Bone marrow (tissue), 2 donors: ENCODE measurements around the gene BICD1.
A peak's percentile ranks its signal among the peaks of the same experiment; 100 is the strongest.
"Not testable (repeated sequence)": the region's sequence is repeated elsewhere in the genome, so short reads cannot be mapped to it uniquely, and the experiment has no call there.

Experiments used
- DNase-seq, 2 donors: peaks; one replicate each; lab custom pipeline; 2025; lab: John Stamatoyannopoulos, UW

The BICD1 gene

GRCh38 chr12:32106517-32107358 lies at the start of gene BICD1:
BICD1 (plus strand) TSS chr12:32106847; CDS start chr12:32107332, 485 bp downstream.
- DNase-seq = peak; percentile 43 to 75

GRCh38 chr12:32061033-32061432 lies 45.6 kb upstream of the BICD1 start:
- DNase-seq = no peak

- DNase-seq = peak in 1 of 2 donors; percentile 53
Observed at GRCh38 chr12:32062881-32063280, 43.8 kb upstream of the BICD1 start.

GRCh38 chr12:32063796-32064195 lies 42.9 kb upstream of the BICD1 start:
- DNase-seq = no peak

GRCh38 chr12:32066206-32066605 lies 40.4 kb upstream of the BICD1 start:
- no peak for DNase-seq

GRCh38 chr12:32069071-32069470 lies 37.6 kb upstream of the BICD1 start:
- no peak for DNase-seq

- no peak for DNase-seq
Observed at GRCh38 chr12:32069731-32070130, 36.9 kb upstream of the BICD1 start.

GRCh38 chr12:32070370-32070769 lies 36.3 kb upstream of the BICD1 start:
- DNase-seq = no peak

GRCh38 chr12:32072102-32072501 lies 34.5 kb upstream of the BICD1 start:
- no peak for DNase-seq

GRCh38 chr12:32074432-32074831 lies 32.2 kb upstream of the BICD1 start:
- no peak for DNase-seq

- DNase-seq = no peak
Observed at GRCh38 chr12:32076941-32077340, 29.7 kb upstream of the BICD1 start.

GRCh38 chr12:32080435-32080834 lies 26.2 kb upstream of the BICD1 start:
- no peak for DNase-seq

- no peak for DNase-seq
Observed at GRCh38 chr12:32083489-32083888, 23.2 kb upstream of the BICD1 start.

GRCh38 chr12:32084017-32084688 lies 22.5 kb upstream of the BICD1 start:
- DNase-seq = no peak

- no peak for DNase-seq
Observed at GRCh38 chr12:32084753-32085152, 21.9 kb upstream of the BICD1 start.

GRCh38 chr12:32087306-32087705 lies 19.3 kb upstream of the BICD1 start:
- DNase-seq = no peak

GRCh38 chr12:32089156-32089555 lies 17.5 kb upstream of the BICD1 start:
- no peak for DNase-seq

GRCh38 chr12:32089586-32089985 lies 17.1 kb upstream of the BICD1 start:
- no peak for DNase-seq

- no peak for DNase-seq
Observed at GRCh38 chr12:32091696-32092095, 15.0 kb upstream of the BICD1 start.

- no peak for DNase-seq
Observed at GRCh38 chr12:32098112-32098511, 8.5 kb upstream of the BICD1 start.

- DNase-seq = not testable (repeated sequence)
Observed at GRCh38 chr12:32099275-32099674, 7.4 kb upstream of the BICD1 start.

- no peak for DNase-seq
Observed at GRCh38 chr12:32100361-32100760, 6.3 kb upstream of the BICD1 start.

GRCh38 chr12:32100888-32101287 lies 5.8 kb upstream of the BICD1 start:
- DNase-seq = no peak
